Measurements from ENCODE around the gene PCNX3.
A peak's percentile ranks its signal among the peaks of the same experiment; 100 is the strongest.

The PCNX3 gene

DNA sequence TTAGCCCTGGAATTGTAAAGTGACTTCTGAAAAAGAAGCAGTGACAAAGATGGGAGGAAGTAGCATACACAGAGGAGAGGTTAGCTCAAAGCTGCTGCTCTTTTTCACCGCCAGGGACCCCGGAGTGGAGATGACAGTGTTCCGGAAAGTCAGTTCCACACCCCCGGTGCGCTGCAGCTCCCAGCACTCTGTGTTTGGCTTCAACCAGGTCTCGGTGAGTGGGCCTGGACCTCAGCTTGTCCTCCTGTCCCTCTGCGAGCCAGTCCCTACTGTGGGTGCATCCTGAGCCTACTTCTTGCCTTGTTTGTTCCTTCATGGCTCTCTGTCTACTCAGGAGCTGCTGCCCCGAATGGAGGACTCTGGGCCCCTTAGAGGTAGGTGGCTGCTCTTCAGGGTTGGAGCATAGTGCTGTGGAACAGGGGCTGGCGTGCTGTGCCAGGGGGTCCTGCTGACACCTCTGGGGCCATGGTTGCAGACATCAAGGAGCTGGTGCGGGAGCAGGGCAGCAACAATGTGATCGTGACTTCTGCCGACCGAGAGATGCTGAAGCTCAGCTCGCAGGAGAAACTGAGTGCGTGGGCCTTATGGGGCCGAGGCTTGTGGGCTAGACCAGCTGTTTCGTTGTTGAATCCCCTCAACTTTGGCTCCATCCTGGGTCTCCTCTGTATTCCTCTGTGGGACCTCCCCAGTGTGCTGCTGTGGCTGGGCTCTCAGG is 1.7 kb downstream of the PCNX3 start:
- TF ChIP-seq POU2F2 (IDR thresholded peaks at IDR 0.05; ENCODE audit: low read depth, low read length) (no peak), POLR2A (IDR thresholded peaks at IDR 0.05; ENCODE audit: low read depth, low read length) (no peak), SPI1 (IDR thresholded peaks at IDR 0.05; ENCODE audit: low read depth, low read length) (no peak), TAF1 (IDR thresholded peaks at IDR 0.05; ENCODE audit: low read depth, low read length) (no peak), POLR2AphosphoS5 (IDR thresholded peaks at IDR 0.05; ENCODE audit: low read depth, low read length) (no peak), PAX5 (IDR thresholded peaks at IDR 0.05; ENCODE audit: insufficient read depth, low read length, severe bottlenecking) (no peak)
- FAIRE-seq (no peak), DNase-seq (ENCODE audit: insufficient read length, low spot score) (no peak)

DNA sequence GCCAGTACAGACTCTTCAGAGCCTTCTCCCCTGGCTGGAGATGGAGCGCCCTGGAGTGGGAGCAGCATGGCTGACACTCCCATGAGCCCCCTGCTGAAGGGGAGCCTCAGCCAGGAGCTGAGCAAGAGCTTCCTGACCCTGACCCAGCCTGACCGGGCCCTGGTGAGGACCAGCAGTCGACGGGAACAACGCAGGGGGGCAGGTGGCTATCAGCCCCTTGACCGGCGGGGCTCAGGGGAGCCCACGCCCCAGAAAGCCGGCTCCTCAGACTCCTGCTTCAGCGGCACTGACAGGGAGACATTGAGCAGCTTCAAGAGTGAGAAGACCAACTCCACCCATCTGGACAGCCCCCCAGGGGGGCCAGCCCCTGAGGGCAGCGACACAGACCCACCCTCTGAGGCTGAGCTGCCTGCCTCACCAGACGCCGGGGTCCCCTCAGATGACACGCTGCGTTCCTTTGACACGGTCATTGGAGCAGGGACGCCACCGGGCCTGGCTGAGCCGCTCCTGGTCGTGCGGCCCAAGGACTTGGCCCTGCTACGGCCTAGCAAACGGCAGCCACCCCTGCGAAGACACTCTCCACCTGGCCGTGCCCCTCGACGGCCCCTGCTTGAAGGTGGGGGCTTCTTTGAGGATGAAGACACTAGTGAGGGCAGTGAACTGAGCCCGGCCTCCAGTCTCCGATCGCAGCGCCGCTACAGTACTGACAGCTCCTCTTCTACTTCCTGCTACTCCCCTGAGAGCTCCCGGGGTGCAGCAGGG is 2.6 kb downstream of the PCNX3 start:
- no peak for DNase-seq (ENCODE audit: insufficient read length, low spot score)
- no peak for FAIRE-seq
- TF ChIP-seq POLR2AphosphoS5 (IDR thresholded peaks at IDR 0.05; ENCODE audit: low read depth, low read length) (no peak), POLR2A (IDR thresholded peaks at IDR 0.05; ENCODE audit: low read depth, low read length) (no peak), SPI1 (IDR thresholded peaks at IDR 0.05; ENCODE audit: low read depth, low read length) (no peak), PAX5 (IDR thresholded peaks at IDR 0.05; ENCODE audit: insufficient read depth, low read length, severe bottlenecking) (no peak), POU2F2 (IDR thresholded peaks at IDR 0.05; ENCODE audit: low read depth, low read length) (no peak)

DNA sequence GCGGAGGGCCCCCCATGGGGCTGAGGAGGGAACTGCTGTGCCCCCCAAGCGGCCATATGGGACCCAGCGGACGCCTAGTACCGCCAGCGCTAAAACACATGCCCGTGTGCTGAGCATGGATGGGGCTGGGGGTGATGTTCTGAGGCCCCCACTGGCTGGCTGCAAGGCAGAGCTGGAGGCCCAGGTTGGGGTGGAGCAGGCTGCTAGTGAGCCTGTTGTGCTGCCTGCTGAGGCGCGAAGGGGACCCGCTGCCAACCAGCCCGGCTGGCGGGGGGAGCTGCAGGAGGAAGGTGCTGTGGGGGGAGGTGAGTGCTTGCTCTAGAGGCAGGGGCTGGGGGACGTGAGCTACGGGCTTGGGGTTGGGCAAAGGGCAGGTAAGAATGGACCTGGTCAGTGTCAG is 3.2 kb downstream of the PCNX3 start:
- TF ChIP-seq POLR2AphosphoS5 (IDR thresholded peaks at IDR 0.05; ENCODE audit: low read depth, low read length) (no peak), POU2F2 (IDR thresholded peaks at IDR 0.05; ENCODE audit: low read depth, low read length) (no peak), TAF1 (IDR thresholded peaks at IDR 0.05; ENCODE audit: low read depth, low read length) (no peak), POLR2A (IDR thresholded peaks at IDR 0.05; ENCODE audit: low read depth, low read length) (no peak), PAX5 (IDR thresholded peaks at IDR 0.05; ENCODE audit: insufficient read depth, low read length, severe bottlenecking) (no peak), SPI1 (IDR thresholded peaks at IDR 0.05; ENCODE audit: low read depth, low read length) (no peak)
- DNase-seq (ENCODE audit: insufficient read length, low spot score) (no peak), FAIRE-seq (no peak)

DNA sequence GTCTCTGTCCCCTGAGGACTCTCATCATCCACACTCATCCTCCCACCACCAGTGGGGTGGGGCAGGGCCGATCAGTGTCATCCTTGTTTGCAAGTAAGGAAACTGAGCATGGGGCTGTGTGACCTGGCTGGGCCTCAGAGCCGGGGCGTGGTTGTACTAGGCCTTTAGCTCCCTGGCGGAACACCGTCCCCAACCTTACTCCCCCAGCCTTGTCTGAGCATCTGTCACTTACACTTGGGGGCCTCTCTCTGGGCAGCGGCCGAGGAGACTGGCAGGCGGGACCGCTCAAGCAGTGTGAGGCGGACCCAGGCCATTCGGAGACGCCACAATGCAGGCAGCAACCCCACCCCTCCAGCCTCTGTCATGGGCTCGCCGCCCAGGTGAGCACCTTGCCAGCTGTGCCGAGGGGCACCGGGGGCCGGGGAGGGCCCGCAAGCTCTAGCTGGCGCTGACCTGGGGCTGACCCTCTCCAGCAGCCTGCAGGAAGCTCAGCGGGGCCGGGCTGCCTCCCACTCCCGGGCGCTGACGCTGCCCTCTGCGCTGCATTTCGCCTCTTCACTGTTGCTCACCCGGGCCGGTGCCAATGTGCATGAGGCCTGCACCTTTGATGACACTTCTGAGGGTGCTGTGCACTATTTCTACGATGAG is 3.8 kb downstream of the PCNX3 start:
- TF ChIP-seq POU2F2 (IDR thresholded peaks at IDR 0.05; ENCODE audit: low read depth, low read length): no peak
- TF ChIP-seq POLR2AphosphoS5 (IDR thresholded peaks at IDR 0.05; ENCODE audit: low read depth, low read length): no peak
- no peak for TF ChIP-seq SPI1 (IDR thresholded peaks at IDR 0.05; ENCODE audit: low read depth, low read length)
- TF ChIP-seq PAX5 (IDR thresholded peaks at IDR 0.05; ENCODE audit: insufficient read depth, low read length, severe bottlenecking): no peak
- TF ChIP-seq POLR2A (IDR thresholded peaks at IDR 0.05; ENCODE audit: low read depth, low read length): 0 out of 2 replicates have a peak, but pooled peaks have one; percentile 36
- no peak for TF ChIP-seq TAF1 (IDR thresholded peaks at IDR 0.05; ENCODE audit: low read depth, low read length)
- FAIRE-seq (no peak), DNase-seq (ENCODE audit: insufficient read length, low spot score) (no peak)

DNA sequence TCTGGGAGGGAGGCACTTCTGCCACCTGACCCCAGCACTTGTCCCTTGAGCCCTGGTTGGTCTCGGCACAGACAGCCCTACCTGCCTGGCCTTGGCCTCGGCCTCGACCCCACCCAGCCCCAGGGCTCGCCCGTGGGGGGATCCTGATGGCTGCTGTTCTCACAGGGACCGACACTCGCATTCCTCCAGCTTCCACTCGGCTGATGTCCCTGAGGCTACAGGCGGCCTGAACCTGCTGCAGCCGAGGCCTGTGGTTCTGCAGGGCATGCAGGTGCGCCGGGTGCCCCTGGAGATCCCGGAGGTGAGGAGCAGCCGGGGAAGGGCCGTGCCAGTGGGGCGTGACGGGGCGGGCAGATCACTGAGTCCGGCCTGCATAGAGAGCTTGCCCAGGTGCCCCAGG is 5.1 kb downstream of the PCNX3 start:
- no peak for FAIRE-seq
- TF ChIP-seq POLR2AphosphoS5 (IDR thresholded peaks at IDR 0.05; ENCODE audit: low read depth, low read length) (0 out of 2 replicates have a peak, but pooled peaks have one; percentile 9), SPI1 (IDR thresholded peaks at IDR 0.05; ENCODE audit: low read depth, low read length) (no peak)

DNA sequence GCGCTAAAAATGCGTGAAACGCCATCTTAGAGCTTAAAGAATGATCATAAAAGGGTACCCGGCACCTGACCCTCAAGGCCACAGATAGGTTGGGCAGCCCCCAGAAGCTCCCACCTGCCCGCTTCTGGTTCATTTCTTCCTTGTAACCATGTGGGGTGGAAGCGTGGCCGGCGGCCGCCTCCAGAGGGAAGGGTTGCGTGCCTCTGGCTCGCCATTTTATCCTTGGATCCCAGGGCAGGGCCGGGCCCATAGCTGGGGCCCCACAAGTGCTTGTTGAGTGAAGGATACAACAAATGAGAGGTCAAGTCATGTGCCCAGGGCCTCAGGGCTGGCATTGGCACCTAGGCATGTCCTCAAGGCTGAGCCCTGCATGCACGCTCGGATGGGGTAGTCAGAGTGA is 5.9 kb downstream of the PCNX3 start:
- DNase-seq (ENCODE audit: insufficient read length, low spot score) (no peak), FAIRE-seq (no peak)
- no peak for TF ChIP-seq POLR2A (IDR thresholded peaks at IDR 0.05; ENCODE audit: low read depth, low read length)
- no peak for TF ChIP-seq TAF1 (IDR thresholded peaks at IDR 0.05; ENCODE audit: low read depth, low read length)
- TF ChIP-seq POU2F2 (IDR thresholded peaks at IDR 0.05; ENCODE audit: low read depth, low read length): no peak
- TF ChIP-seq PAX5 (IDR thresholded peaks at IDR 0.05; ENCODE audit: insufficient read depth, low read length, severe bottlenecking): no peak
- TF ChIP-seq SPI1 (IDR thresholded peaks at IDR 0.05; ENCODE audit: low read depth, low read length): no peak
- no peak for TF ChIP-seq POLR2AphosphoS5 (IDR thresholded peaks at IDR 0.05; ENCODE audit: low read depth, low read length)

More for the DNA sequence above, 5.1 kb downstream of the PCNX3 start:
- no peak for DNase-seq (ENCODE audit: insufficient read length, low spot score)

DNA sequence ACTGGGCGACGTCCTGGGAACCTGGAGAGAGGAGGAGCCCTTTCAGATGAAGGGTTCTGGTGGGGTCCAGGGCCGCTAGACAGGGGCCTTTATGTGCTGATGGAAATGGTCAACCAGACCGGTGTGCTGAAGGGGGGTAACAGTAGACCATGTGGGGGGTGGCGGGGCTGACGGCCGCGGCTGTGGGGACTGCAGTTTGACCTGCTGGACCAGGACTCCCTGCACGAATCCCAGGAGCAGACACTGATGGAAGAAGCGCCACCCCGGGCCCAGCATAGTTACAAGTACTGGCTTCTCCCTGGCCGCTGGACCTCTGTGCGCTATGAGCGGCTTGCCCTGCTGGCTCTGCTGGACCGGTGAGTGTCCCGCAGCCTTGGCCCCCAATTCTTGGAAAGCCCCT is 6.4 kb downstream of the PCNX3 start:
- FAIRE-seq (no peak), DNase-seq (ENCODE audit: insufficient read length, low spot score) (no peak)
- TF ChIP-seq TAF1 (IDR thresholded peaks at IDR 0.05; ENCODE audit: low read depth, low read length) (no peak), SPI1 (IDR thresholded peaks at IDR 0.05; ENCODE audit: low read depth, low read length) (no peak), POU2F2 (IDR thresholded peaks at IDR 0.05; ENCODE audit: low read depth, low read length) (no peak), POLR2AphosphoS5 (IDR thresholded peaks at IDR 0.05; ENCODE audit: low read depth, low read length) (no peak), POLR2A (IDR thresholded peaks at IDR 0.05; ENCODE audit: low read depth, low read length) (no peak), PAX5 (IDR thresholded peaks at IDR 0.05; ENCODE audit: insufficient read depth, low read length, severe bottlenecking) (no peak)

DNA sequence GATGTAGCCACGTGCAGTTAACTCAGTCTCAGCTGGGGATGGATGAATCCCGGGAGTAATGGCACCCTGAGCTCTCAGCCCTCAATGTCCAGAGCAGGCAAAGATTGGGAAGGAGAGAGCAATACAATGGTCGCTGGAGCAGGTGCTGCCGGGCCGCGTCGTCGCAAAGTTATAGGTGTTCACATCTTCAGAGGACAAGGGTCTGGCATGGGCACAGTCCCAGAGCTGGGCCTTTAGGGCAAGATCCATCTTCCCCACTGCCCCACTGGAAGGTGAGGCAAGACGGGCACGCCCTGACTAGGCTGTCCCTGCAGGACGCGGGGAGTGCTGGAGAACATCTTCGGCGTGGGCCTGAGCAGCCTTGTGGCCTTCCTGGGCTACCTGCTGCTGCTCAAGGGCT is 7.6 kb downstream of the PCNX3 start:
- TF ChIP-seq SPI1 (IDR thresholded peaks at IDR 0.05; ENCODE audit: low read depth, low read length) (no peak), POU2F2 (IDR thresholded peaks at IDR 0.05; ENCODE audit: low read depth, low read length) (no peak), POLR2AphosphoS5 (IDR thresholded peaks at IDR 0.05; ENCODE audit: low read depth, low read length) (no peak), PAX5 (IDR thresholded peaks at IDR 0.05; ENCODE audit: insufficient read depth, low read length, severe bottlenecking) (no peak), TAF1 (IDR thresholded peaks at IDR 0.05; ENCODE audit: low read depth, low read length) (no peak), POLR2A (IDR thresholded peaks at IDR 0.05; ENCODE audit: low read depth, low read length) (no peak)
- no peak for FAIRE-seq
- DNase-seq (ENCODE audit: insufficient read length, low spot score): no peak
